LNCAP (cell line): Measurements from ENCODE around the gene PITRM1.

ENCODE experiments used
- CTCF ChIP-seq: fragments of 450-650 bp; IDR thresholded peaks from 2 replicates; pipeline ENCODE4 v1.5.1; 2017; ENCODE audit warnings: mild to moderate bottlenecking

PITRM1 gene

DNA sequence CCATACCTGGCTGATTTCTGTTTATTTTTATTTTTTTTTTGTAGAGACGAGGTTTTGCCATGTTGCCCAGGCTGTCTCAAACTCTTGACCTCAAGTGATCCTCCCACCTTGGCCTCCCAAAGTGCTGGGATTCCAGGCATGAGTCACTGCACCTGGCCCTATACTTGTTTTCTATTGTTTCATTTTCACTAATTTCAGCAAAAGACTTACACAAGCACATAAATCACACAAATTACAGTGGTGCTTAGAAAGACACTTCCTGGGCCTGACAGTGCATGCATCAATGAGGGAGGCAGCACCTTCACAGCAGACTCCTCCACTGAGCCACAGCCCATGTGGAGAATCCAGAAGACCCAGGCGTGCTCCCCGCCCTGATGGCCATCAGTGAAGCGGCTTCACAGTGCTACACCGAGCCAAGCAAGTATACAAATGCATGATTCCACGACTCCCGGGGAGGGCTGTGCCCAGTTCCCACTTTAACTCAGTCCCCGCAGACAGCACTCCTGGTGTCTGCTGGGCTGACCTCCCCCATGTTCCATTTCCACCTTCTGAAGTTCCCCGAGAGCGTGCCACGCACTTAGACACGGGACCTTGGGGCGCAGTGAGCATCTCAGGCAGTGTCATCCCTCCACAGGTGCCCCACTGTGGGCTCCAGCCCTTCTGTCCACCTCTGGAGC, 20.6 kb downstream of the PITRM1 start:
- TF ChIP-seq CTCF, result no peak

DNA sequence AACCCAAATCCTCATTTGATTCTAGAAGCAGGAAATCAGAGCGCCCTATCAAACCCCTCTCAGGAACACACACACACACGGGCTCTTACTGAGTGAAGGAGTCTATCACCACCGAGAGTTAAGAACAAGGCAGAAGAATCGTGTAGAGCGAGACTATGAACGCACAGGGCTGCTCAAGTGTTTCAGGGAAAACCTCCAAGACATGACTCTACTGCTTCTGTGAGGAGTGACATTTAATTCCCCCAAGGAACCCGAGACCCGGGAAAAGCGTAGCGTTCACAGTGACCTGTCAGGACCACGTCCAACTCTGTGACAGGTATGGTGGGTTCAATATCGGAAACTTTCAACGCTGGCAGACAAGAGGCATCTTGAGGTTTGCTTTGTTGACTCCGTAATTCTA, 21.6 kb downstream of the PITRM1 start:
- no peak for TF ChIP-seq CTCF

GRCh38 chr10:3150366-3150765, 22.2 kb downstream of the PITRM1 start:
- no peak for TF ChIP-seq CTCF

GRCh38 chr10:3149918-3150317, 22.7 kb downstream of the PITRM1 start:
- TF ChIP-seq CTCF, result no peak

- no peak for TF ChIP-seq CTCF
Measured at GRCh38 chr10:3148994-3149393, 23.6 kb downstream of the PITRM1 start.

DNA sequence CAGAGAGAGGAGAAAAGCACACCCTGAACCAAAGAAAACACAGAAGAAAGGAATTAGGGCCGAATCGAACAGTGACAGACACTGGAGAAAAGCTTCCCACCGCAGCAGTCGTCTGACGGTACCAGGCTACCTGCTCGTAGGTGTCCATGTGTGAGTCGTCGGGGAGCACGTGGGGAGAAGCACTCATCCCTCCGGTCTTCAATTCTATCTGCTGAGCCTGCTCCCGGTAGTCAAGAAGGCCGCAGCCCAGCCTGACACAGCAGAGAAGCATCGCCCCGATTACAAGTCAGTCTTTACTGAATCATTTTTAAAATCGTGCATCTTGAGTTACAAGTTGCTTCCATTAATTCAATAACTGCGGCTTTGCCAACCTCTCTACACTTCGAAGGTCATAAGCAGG, 24.5 kb downstream of the PITRM1 start:
- TF ChIP-seq CTCF, result no peak

DNA sequence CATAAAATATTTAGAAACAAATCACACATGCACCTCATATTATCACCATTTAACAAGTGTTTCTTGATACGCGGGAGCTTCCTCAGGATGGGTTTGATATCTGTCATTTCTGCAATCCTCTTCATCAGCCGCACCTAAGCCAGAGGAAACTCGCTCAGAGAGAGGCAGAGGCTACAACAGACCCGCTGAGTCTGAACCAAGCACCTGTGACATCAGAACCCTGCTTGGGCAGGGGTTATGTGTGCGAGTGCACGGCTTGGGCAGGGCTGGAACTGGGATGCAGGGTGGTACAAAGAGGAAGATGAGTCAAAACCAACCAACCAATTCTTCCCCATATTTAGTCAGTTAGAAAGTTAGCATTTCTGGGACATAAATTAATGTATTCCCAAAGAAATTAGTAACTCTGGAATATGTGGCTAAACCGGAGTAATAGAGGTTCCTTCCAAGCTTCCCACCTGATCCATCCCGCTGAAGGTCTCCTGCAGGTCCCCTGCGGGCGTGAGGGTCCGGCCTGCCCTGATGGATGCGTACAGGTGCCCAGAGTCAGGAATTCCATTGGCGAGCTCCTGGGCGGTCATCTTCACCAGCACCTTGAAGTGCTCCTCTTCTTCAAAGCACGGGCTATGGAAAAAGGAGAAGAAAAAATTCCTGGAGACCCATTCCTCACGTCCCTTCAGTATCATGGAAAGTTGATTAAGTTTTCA, 25.3 kb downstream of the PITRM1 start:
- no peak for TF ChIP-seq CTCF
